ENCODE data around the gene SELENOH.
"Not testable (repeated sequence)": the region's sequence is repeated elsewhere in the genome, so short reads cannot be mapped to it uniquely, and the experiment has no call there.

SELENOH gene

DNA sequence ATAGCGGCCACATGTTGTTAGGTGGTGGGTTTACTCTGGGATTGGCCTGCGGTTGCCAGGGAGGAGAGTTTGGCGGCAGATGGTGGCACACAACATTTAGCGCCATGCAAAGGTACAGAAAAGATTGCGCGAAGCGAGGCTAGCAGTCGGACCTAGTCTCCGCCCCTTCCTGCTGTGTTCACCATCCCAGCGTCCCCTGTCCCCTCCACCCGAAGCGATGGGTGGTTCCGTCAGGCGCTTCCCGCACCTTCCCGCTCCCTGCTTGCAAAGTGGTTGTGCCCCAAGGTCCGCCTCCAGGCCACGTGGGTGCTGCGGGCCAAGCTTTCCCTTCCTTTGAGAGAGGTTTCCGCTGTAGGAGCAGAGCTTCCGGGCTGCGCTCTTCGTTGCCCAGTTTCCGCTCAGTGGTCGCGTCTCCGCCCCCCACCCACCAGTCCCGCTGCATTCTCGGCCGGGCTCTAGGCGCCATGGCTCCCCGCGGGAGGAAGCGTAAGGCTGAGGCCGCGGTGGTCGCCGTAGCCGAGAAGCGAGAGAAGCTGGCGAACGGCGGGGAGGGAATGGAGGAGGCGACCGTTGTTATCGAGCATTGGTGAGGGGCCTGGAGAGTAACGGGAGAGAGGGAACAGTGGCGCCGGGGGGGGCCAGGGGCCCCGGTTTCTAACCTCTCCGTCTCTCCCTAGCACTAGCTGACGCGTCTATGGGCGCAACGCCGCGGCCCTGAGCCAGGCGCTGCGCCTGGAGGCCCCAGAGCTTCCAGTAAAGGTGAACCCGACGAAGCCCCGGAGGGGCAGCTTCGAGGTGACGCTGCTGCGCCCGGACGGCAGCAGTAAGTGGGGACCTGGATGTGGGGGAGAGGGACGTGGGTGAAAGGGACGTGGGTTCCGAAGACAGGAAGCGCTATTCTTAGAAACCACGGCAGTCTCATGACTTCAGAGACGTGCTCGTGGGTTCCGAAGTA is at the start of gene SELENOH:
Gene SELENOH, plus strand, starts transcription at position 360 of the 955 bp plus-strand sequence. Its CDS starts 105 bp downstream, at position 465.
- DNase-seq (ENCODE audit: low read depth in 2 of 2), result peak; percentile 91

- DNase-seq (ENCODE audit: low read depth in 2 of 2), result no peak
These were observed 42.4 kb upstream of the SELENOH start for GRCh38 chr11:57698843-57699365.

DNA sequence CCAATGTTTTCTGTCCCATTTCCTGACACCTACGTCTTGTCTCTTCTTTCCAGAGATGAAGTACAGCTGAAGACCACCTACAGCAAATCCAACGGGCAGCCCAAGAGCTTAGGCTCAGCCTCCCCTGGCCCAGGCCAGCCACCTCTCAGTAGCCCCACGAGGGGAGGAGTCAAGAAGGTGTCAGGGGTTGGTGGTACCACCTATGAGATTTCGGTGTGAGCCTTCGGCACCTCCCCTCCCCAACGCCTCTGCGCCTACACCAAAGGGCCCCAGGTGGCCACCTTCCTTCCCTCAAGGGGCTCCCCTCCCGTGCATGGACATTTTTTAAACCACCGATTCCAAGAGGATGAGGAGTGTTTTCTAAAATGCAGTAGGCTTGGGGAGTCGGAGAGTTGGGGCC is 41.5 kb upstream of the SELENOH start:
- no peak for DNase-seq (ENCODE audit: low read depth in 2 of 2)

DNA sequence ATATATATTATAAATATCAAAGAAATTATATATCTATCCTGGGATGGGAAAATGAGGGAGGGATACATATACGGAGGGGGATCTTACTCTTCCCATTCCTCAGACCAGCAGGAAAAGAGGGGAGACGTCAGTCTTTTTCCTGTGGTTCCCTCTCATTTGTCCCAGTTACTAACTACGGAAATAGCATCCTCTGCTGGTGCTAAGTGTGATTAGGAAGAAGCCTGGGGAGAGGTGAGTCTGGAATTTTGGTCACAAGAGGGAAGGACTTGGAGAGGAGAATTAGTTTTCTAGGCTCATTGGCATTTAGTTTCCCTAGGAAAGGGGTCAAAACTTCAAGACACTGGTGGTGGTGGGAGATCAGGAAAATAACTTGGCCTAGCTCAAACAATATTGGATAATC is 40.9 kb upstream of the SELENOH start:
- no peak for DNase-seq (ENCODE audit: low read depth in 2 of 2)

- no peak for DNase-seq (ENCODE audit: low read depth in 2 of 2)
These were observed 38.0 kb upstream of the SELENOH start for GRCh38 chr11:57703341-57703740.

GRCh38 chr11:57704932-57705331 is 36.4 kb upstream of the SELENOH start:
- no peak for DNase-seq (ENCODE audit: low read depth in 2 of 2)

GRCh38 chr11:57705432-57705831 is 35.9 kb upstream of the SELENOH start:
- not testable (repeated sequence) for DNase-seq (ENCODE audit: low read depth in 2 of 2)

GRCh38 chr11:57709802-57710367 is 31.4 kb upstream of the SELENOH start:
- no peak for DNase-seq (ENCODE audit: low read depth in 2 of 2)

DNA sequence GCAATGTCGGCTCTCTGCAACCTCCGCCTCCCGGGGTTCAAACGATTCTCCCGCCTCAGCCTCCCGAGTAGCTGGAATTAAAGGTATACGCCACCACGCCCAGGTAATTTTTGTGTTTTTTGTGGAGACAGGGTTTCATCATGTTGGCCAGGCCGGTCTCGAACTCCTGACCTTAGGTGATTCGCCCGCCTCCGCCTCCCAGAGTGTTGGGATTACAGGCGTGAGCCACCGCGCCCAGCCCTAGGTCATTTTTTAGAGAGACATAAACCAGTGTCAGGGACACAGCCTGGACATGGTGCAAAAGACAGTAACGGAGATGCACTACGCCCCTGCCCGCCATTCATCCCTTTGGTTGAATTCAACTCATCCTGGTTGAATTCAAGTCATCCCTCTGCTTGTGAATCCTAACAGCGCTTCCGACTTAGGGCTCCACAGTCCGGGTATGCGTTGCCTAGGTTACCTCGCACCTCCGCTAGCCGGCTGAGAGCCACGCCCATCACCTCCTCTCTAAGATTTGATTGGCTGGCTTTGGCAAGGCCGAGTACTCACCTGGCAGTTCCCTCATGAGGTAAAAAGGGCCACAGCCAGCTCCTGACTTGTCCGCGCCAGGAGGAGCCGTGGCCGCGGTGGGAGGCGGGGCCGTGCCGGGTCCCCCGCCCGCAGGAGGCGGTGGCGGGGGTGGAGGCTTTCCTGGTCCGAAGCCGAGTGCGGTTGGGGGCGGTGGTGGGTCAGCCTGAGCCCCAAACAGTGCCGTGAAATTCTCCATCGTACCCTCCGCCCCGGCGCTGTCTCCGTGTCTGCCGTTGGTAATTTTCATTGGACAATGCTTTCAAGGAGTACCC is 29.7 kb upstream of the SELENOH start, which contains the start of gene MED19:
Gene MED19, minus strand, starts transcription at position 802 of the 842 bp plus-strand sequence. Its CDS starts 36 bp downstream, at position 766.
- DNase-seq (ENCODE audit: low read depth in 2 of 2), result peak; percentile 6 to 13

DNA sequence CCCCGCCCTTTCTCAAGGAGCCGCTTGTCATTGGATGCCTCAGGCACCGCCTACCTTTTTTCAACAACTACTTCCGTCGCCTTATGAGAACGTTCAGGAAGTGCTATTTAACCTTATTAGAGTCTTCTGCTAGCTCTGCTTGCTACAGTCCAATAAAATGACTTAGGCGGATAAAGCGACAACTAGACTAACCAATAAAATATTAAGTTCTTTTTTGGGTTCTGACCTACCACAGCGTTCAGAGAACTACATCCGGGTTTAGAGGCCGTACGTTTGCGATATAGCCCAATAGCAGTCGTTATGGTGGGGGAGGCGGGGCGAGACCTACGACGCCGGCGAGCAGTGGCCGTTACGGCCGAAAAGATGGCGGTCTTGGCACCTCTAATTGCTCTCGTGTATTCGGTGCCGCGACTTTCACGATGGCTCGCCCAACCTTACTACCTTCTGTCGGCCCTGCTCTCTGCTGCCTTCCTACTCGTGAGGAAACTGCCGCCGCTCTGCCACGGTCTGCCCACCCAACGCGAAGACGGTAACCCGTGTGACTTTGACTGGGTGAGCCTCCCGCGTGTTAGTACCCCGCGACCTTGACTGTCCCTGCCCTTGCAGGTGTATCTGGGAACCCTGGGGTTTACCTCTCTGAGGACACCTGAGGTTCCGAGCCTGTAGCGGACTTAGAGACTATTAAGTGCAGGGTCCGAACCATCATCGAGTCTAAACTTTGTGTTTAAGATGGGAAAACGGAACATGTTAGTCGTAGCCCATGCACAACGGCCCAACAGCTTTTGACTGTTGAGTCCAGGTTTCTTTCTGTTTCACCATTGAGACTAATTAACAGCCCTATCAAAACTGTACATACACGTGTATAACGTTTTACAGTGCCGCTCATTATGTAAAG is 28.8 kb upstream of the SELENOH start, which contains the start of gene TMX2:
Gene TMX2, plus strand, starts transcription at position 338 of the 895 bp plus-strand sequence. Its CDS starts 26 bp downstream, at position 364.
- DNase-seq (ENCODE audit: low read depth in 2 of 2), result peak; percentile 98 to 99

DNA sequence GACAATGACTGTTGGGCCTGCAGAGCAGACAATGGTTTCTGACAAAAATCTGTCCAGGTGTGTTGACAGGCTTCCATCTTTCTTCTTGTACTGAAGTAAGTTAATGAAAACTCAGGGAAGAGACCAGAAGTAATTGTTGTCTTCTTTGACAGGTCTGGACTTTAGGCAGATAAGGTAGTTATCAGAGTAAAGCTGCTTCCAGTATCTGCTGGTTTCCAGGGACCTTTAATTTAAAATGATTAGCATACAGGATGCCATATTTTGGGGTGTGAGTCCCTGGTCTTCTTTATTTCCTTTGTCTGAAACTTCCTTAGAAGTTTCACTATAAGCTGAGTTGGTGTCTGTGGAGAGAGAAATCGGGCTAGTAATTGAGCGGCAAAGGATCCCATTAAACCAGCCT is 27.5 kb upstream of the SELENOH start:
- DNase-seq (ENCODE audit: low read depth in 2 of 2), result no peak

- not testable (repeated sequence) for DNase-seq (ENCODE audit: low read depth in 2 of 2)
These were observed 24.6 kb upstream of the SELENOH start for GRCh38 chr11:57716726-57717125.

DNA sequence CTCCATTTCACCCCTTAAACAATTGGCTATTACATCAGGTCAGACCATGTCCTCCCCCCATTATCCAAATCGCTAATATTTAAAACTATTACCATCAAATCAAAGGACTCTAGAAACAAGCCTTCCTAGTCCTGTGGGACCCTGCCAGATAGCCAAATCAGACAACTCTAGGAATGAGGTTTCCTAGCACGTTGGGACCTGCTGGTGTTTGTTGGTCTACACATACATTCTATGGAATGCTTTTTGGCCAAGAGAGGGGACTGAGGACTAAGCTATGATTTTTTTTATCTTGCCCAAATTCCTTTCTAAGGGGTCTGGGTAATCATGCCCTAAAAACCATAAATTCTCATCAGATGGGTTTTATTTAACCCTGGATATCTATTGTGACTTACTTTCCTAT is 14.1 kb upstream of the SELENOH start:
- no peak for DNase-seq (ENCODE audit: low read depth in 2 of 2)

- no peak for DNase-seq (ENCODE audit: low read depth in 2 of 2)
These were observed 12.5 kb upstream of the SELENOH start for GRCh38 chr11:57728829-57729228.

DNA sequence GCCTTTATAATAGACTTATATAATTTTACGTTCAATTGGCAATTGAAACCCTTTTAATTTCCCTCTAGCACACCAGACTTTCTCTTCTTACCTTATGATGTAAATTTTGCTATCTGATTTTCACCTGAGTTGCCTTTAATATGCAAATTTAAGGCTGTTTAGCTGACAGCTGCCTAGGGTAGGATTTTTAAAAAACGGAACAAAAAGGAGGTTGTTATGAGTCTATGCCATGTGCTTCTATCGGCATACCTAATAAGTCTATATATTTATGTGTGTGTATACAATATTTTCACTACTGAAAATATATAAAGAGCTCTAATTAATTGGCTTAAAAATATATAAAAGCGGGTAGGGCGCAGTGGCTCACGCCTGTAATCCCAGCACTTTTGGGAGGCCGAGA is 11.8 kb upstream of the SELENOH start:
- no peak for DNase-seq (ENCODE audit: low read depth in 2 of 2)

- no peak for DNase-seq (ENCODE audit: low read depth in 2 of 2)
These were observed 8.6 kb upstream of the SELENOH start for GRCh38 chr11:57732661-57733060.

GRCh38 chr11:57735619-57736298 is 5.5 kb upstream of the SELENOH start:
- no peak for DNase-seq (ENCODE audit: low read depth in 2 of 2)

DNA sequence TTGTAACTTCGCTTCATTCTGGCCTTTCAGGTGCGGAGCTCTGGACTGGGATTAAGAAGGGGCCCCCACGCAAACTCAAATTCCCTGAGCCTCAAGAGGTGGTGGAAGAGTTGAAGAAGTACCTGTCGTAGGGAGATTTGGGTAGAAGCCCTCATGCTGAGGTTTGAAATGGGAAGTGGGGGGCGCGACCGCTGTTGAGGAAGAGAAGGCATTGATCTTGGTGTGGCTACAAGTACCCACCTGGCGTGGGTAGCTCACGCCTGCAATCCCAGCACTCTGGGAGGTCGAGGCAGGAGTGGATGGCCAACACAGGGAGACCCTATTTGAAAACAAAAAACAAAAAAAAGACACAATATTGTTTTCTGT is 779 bp downstream of the SELENOH start:
- no peak for DNase-seq (ENCODE audit: low read depth in 2 of 2)

DNA sequence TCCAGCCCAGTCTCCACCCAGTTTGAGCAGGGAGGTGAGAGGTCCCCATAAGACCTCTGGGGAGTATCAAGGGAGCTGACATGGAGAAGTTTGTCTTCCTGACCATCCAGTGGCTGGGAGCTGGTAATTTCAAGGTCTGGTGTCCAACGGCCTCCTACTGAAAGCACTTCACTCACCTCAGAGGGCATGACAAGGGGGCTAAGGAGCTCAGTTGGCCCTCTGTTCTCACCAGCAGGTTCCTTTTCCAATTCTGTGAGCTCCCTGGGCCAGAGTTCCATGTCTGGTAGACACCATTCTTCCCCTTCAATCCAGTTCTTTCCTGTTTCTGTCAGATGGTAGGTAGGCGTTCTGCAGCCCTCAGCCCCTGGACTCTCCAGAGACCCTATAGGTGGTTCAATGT is 3.1 kb downstream of the SELENOH start:
- DNase-seq (ENCODE audit: low read depth in 2 of 2), result no peak

DNA sequence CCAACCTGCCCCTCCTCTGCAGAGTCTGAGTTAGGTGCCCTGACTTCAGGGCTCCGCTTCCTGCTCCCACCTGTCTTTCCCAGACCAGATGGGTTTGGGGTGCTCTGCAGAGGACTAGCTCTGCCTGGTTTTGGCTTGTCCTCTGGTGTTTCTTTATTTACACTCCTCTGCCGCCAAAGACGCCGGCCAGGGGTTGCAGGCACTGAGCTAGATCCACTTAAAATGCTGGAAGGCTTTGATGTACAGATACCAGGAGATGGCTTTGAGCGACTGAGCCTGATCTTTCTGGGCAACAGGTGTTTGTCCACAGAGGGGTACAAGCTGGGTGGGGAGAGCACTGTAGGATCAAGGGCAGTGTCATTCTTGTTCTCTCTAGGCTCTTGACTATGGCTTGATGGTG is 3.9 kb downstream of the SELENOH start:
- no peak for DNase-seq (ENCODE audit: low read depth in 2 of 2)

Data from fibroblast of skin of left biceps (primary cell).